Aorta (tissue), 5 donors: Measurements from ENCODE around the gene TMEM123. TPM values are rescaled to one million over a fixed set of nuclear protein-coding genes. Genes with fewer than 3 reads are reported as not detected.

Experiments
- ATAC-seq: fragments of 200-7000 bp; cut with Tn5 transposase; one replicate; pipeline ENCODE4 v1.9.1; 2022; ENCODE audit warnings: moderate library complexity; ENCODE audit not compliant: low FRiP score
- DNase-seq, 2 donors: peaks; one replicate each; pipeline ENCODE4 v3.0.0-alpha.2; 2020
- H3K27ac ChIP-seq, 2 donors: one replicate each; pipeline ENCODE4 v1.5.1; 2013; ENCODE audit warnings: low read length in 2 of 2, mild to moderate bottlenecking in 2 of 2, moderate library complexity in 2 of 2, control low read depth in 1 of 2, inconsistent platforms in 1 of 2, low read depth in 1 of 2
- H3K27me3 ChIP-seq, 2 donors: one replicate each; pipeline ENCODE4 v1.6.1; 2013; ENCODE audit warnings: control low read depth in 1 of 2, low read length in 1 of 2, mild to moderate bottlenecking in 1 of 2, moderate library complexity in 1 of 2; ENCODE audit not compliant: insufficient read depth in 2 of 2, control insufficient read depth in 1 of 2
- H3K36me3 ChIP-seq, 2 donors: one replicate each; pipeline ENCODE4 v1.6.1; 2013; ENCODE audit warnings: control low read depth in 1 of 2, low read length in 1 of 2, mild to moderate bottlenecking in 1 of 2; ENCODE audit not compliant: insufficient read depth in 2 of 2, control insufficient read depth in 1 of 2
- H3K4me1 ChIP-seq, 2 donors: one replicate each; pipeline ENCODE4 v1.6.1; 2013; ENCODE audit warnings: low read length in 2 of 2, control low read depth in 1 of 2, mild to moderate bottlenecking in 1 of 2, moderate library complexity in 1 of 2; ENCODE audit not compliant: insufficient read depth in 2 of 2, control insufficient read depth in 1 of 2
- H3K4me3 ChIP-seq, 2 donors: one replicate each; pipeline ENCODE4 v1.5.1; 2013; ENCODE audit warnings: low read length in 2 of 2, control low read depth in 1 of 2, mild to moderate bottlenecking in 1 of 2
- H3K9me3 ChIP-seq: one replicate; pipeline ENCODE4 v1.6.1; 2013; ENCODE audit warnings: mild to moderate bottlenecking, low read length; ENCODE audit not compliant: control insufficient read depth
- WGBS, 2 donors: extraction: QIAGEN DNeasy Blood & Tissue Kit; methylation state at CpG; one replicate each; pipeline ENCODE4 v1.1.7; 2013; 5-methylcytosine and 5-hydroxymethylcytosine counted together
- intact Hi-C, 2 donors: fragments of 100-400 bp; cut with DNase I; formaldehyde crosslinking; loops; one replicate each; pipeline versions ENCODE4 v1.14.2 to v1.15.0; 2022
- polyA plus RNA-seq, 2 donors: library from polyadenylated mRNA; stranded (reverse); fragments of 200-250 nt; gene quantifications; one replicate each; pipeline ENCODE4 v1.2.3, GENCODE V29; 2013
- total RNA-seq, 2 donors: library from RNA; stranded (reverse); fragmentation: NEBNext Ultra II Directional; extraction: Animal tissue kit (Norgen Biotek cat#: 25700); gene quantifications; one replicate each; pipeline ENCODE4 v1.2.1, GENCODE V29; 2021
- donor health status: healthy with polysubstance abuse.
- donor health status: Bipolar disorder and iron deficiency.
- donor health status: DM: no; HTN: no; CAD: no.
- donor health status: DM: no; HTN: no; CAD: no.
- donor health status: DM: yes; HTN: yes; CAD: no.

The TMEM123 gene
- total and polyA plus RNA-seq, 4 donors, result 42.1 to 116 (median 79.2) TPM

- DNase-seq (no peak), ATAC-seq (no peak)
- no peaks in the 10 kb centered on the region for H3K27me3 ChIP-seq
- WGBS, 2 donors, result 79 to 85% methylated on average over 1 of the region's 1 CpG
- H3K27ac ChIP-seq, result no peak overlapping the region
- no peaks in the 10 kb centered on the region for H3K9me3 ChIP-seq
- H3K4me1 ChIP-seq, result no peaks in the 10 kb centered on the region
- intact Hi-C loops, result no loop called here
- no peaks in the 10 kb centered on the region for H3K36me3 ChIP-seq
- no peak overlapping the region for H3K4me3 ChIP-seq
These were observed 26.2 kb upstream of the TMEM123 start for GRCh38 chr11:102478673-102479299.

GRCh38 chr11:102476812-102477211 is 24.2 kb upstream of the TMEM123 start:
- ATAC-seq (no peak), DNase-seq (no peak)
- Histone ChIP-seq H3K27me3 (no peaks in the 10 kb centered on the region), H3K36me3 (no peaks in the 10 kb centered on the region), H3K4me3 (no peak overlapping the region), H3K4me1 (no peaks in the 10 kb centered on the region), H3K9me3 (no peaks in the 10 kb centered on the region), H3K27ac (no peak overlapping the region)
- intact Hi-C loops, result no loop called here
- WGBS, 2 donors, result 29 to 31% methylated on average over 1 of the region's 1 CpG

- no peak overlapping the region for H3K27ac ChIP-seq
- no peaks in the 10 kb centered on the region for H3K9me3 ChIP-seq
- no peaks in the 10 kb centered on the region for H3K27me3 ChIP-seq
- ATAC-seq, result no peak
- H3K4me3 ChIP-seq, result no peak overlapping the region
- no peak for DNase-seq
- WGBS, 2 donors, result 88% methylated on average over 1 of the region's 1 CpG
- no peaks in the 10 kb centered on the region for H3K4me1 ChIP-seq
- intact Hi-C loops, result no loop called here
- H3K36me3 ChIP-seq, result no peaks in the 10 kb centered on the region
These were observed 23.5 kb upstream of the TMEM123 start for GRCh38 chr11:102476069-102476468.

- Histone ChIP-seq H3K9me3 (no peaks in the 10 kb centered on the region), H3K4me1 (no peaks in the 10 kb centered on the region), H3K27ac (no peak overlapping the region), H3K4me3 (no peak overlapping the region), H3K36me3 (no peaks in the 10 kb centered on the region), H3K27me3 (no peaks in the 10 kb centered on the region)
- ATAC-seq (no peak), DNase-seq (no peak)
- intact Hi-C loops, result no loop called here
- WGBS, 2 donors, result 96 to 98% methylated on average over 5 of the region's 5 CpGs
These were observed 21.0 kb upstream of the TMEM123 start for GRCh38 chr11:102473543-102473942.

- no peak overlapping the region for H3K27ac ChIP-seq
- ATAC-seq, result no peak
- no peak for DNase-seq
- no peaks in the 10 kb centered on the region for H3K4me1 ChIP-seq
- H3K9me3 ChIP-seq, result no peaks in the 10 kb centered on the region
- WGBS, 2 donors, result 96% methylated on average over 4 of the region's 4 CpGs
- no peaks in the 10 kb centered on the region for H3K36me3 ChIP-seq
- intact Hi-C loops, result no loop called here
- no peak overlapping the region for H3K4me3 ChIP-seq
- no peaks in the 10 kb centered on the region for H3K27me3 ChIP-seq
These were observed 19.6 kb upstream of the TMEM123 start for GRCh38 chr11:102472127-102472526.

- ATAC-seq (no peak), DNase-seq (no peak)
- no peaks in the 10 kb centered on the region for H3K9me3 ChIP-seq
- no peaks in the 10 kb centered on the region for H3K36me3 ChIP-seq
- H3K4me1 ChIP-seq, result no peaks in the 10 kb centered on the region
- no peak overlapping the region for H3K4me3 ChIP-seq
- no peaks in the 10 kb centered on the region for H3K27me3 ChIP-seq
- no peak overlapping the region for H3K27ac ChIP-seq
- intact Hi-C loops, result no loop called here
These were observed 18.9 kb upstream of the TMEM123 start for GRCh38 chr11:102471474-102471873.

GRCh38 chr11:102470251-102470650 is 17.7 kb upstream of the TMEM123 start:
- Histone ChIP-seq H3K4me1 (no peaks in the 10 kb centered on the region), H3K27me3 (no peaks in the 10 kb centered on the region), H3K27ac (no peak overlapping the region), H3K4me3 (no peak overlapping the region), H3K9me3 (no peaks in the 10 kb centered on the region), H3K36me3 (no peaks in the 10 kb centered on the region)
- no peak for ATAC-seq
- intact Hi-C loops, result no loop called here
- 95 to 96% methylated on average over 3 of the region's 3 CpGs for WGBS, 2 donors
- no peak for DNase-seq

GRCh38 chr11:102469196-102469821 is 16.7 kb upstream of the TMEM123 start:
- Histone ChIP-seq H3K27ac (no peak overlapping the region), H3K4me3 (no peak overlapping the region), H3K9me3 (no peaks in the 10 kb centered on the region), H3K36me3 (no peaks in the 10 kb centered on the region), H3K27me3 (no peaks in the 10 kb centered on the region), H3K4me1 (no peaks in the 10 kb centered on the region)
- WGBS, 2 donors, result 66 to 78% methylated on average over 8 of the region's 8 CpGs
- no peak for DNase-seq
- no peak for ATAC-seq
- intact Hi-C loops, result no loop called here

- Histone ChIP-seq H3K27ac (no peak overlapping the region), H3K4me3 (no peak overlapping the region), H3K36me3 (no peaks in the 10 kb centered on the region), H3K4me1 (no peaks in the 10 kb centered on the region), H3K27me3 (no peaks in the 10 kb centered on the region), H3K9me3 (no peaks in the 10 kb centered on the region)
- WGBS, 2 donors, result 65 to 66% methylated on average over 6 of the region's 6 CpGs
- no peak for ATAC-seq
- DNase-seq, result no peak
- intact Hi-C loops, result no loop called here
These were observed 16.1 kb upstream of the TMEM123 start for GRCh38 chr11:102468616-102469195.
